NOMO-1 (cell line): Measurements from ENCODE around the gene ARHGDIB.

Source experiments
- DNase-seq, 2 experiments: peaks; one replicate each; lab custom pipeline; 2025; ENCODE audit not compliant: unreplicated experiment in 2 of 2; lab: John Stamatoyannopoulos, UW

Gene ARHGDIB

GRCh38 chr12:14957551-14958168 lies 3.7 kb downstream of the ARHGDIB start:
- no peak for DNase-seq

- DNase-seq, result no peak
Observed at GRCh38 chr12:14956905-14957304, 4.5 kb downstream of the ARHGDIB start.

GRCh38 chr12:14956024-14956891 lies 5.1 kb downstream of the ARHGDIB start:
- peak; percentile 83 to 97 for DNase-seq

GRCh38 chr12:14954269-14954668 lies 7.1 kb downstream of the ARHGDIB start:
- DNase-seq, result no peak

GRCh38 chr12:14953752-14954151 lies 7.6 kb downstream of the ARHGDIB start:
- no peak for DNase-seq

GRCh38 chr12:14952299-14952921 lies 9.0 kb downstream of the ARHGDIB start:
- DNase-seq, result peak; percentile 33 to 93

GRCh38 chr12:14951851-14952250 lies 9.6 kb downstream of the ARHGDIB start:
- no peak for DNase-seq

GRCh38 chr12:14950982-14951746 lies 10.2 kb downstream of the ARHGDIB start:
- DNase-seq, result no peak

GRCh38 chr12:14950421-14950820 lies 11.0 kb downstream of the ARHGDIB start:
- DNase-seq, result no peak

- no peak for DNase-seq
Observed at GRCh38 chr12:14949631-14950030, 11.8 kb downstream of the ARHGDIB start.

GRCh38 chr12:14948672-14949071 lies 12.7 kb downstream of the ARHGDIB start:
- DNase-seq, result peak; percentile 86 to 98

- no peak for DNase-seq
Observed at GRCh38 chr12:14946861-14947260, 14.5 kb downstream of the ARHGDIB start.

- no peak for DNase-seq
Observed at GRCh38 chr12:14946162-14946561, 15.2 kb downstream of the ARHGDIB start.

- DNase-seq, result no peak
Observed at GRCh38 chr12:14942196-14942931, 19.0 kb downstream of the ARHGDIB start.

GRCh38 chr12:14941369-14941768 lies 20.0 kb downstream of the ARHGDIB start:
- no peak for DNase-seq

- DNase-seq, result no peak
Observed at GRCh38 chr12:14938301-14938700, 23.1 kb downstream of the ARHGDIB start, which contains the start of gene ERP27. Gene ERP27 (minus strand): TSS chr12:14938537. CDS start chr12:14938508, 29 bp downstream.

GRCh38 chr12:14937689-14938088 lies 23.7 kb downstream of the ARHGDIB start:
- DNase-seq, result no peak

GRCh38 chr12:14937014-14937413 lies 24.4 kb downstream of the ARHGDIB start:
- no peak for DNase-seq

GRCh38 chr12:14936224-14936861 lies 25.1 kb downstream of the ARHGDIB start:
- DNase-seq, result no peak

- no peak for DNase-seq
Observed at GRCh38 chr12:14935031-14935430, 26.4 kb downstream of the ARHGDIB start.
